ENCODE results near the gene CRTAC1.

CRTAC1 gene, protein sequence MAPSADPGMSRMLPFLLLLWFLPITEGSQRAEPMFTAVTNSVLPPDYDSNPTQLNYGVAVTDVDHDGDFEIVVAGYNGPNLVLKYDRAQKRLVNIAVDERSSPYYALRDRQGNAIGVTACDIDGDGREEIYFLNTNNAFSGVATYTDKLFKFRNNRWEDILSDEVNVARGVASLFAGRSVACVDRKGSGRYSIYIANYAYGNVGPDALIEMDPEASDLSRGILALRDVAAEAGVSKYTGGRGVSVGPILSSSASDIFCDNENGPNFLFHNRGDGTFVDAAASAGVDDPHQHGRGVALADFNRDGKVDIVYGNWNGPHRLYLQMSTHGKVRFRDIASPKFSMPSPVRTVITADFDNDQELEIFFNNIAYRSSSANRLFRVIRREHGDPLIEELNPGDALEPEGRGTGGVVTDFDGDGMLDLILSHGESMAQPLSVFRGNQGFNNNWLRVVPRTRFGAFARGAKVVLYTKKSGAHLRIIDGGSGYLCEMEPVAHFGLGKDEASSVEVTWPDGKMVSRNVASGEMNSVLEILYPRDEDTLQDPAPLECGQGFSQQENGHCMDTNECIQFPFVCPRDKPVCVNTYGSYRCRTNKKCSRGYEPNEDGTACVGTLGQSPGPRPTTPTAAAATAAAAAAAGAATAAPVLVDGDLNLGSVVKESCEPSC

DNA sequence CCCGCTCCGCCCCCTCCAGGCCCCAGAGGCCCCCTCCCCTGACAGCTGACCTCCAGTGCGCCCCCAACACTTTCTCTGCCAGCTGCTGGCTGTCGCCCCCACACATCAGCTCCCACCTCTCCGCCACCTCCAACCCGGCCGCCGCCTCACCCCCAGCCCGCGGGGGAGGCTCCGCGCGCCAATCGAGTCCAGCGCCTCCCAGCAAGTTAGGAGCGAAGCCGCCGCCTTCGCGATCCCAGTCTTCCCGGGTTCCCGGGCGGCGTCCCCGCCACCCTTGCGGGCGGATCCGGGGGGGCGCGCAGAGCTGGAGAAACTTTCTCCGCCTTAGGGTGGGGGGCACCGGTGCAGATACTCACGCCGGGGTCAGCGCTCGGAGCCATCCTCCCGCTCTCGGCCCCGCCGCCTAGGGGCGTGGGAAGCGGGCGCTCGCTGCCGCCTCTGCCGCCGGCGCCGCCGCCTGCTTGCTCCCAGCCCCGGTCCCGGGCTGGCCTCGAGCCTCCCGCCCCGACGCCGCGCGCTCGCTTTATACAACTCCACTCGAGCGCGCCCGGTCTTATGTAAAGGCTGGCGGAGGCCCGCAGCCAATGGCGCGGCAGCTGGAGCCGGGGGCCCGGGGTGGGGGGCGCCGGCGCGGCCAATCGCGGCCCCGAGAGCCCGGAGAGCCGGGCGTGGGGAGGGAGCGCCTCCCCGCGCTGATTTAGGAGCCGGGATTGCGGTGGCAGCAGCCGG lies at the start of gene CRTAC1:
CRTAC1 (minus strand) TSS at position 529 of the 729 bp plus-strand sequence; CDS start at position 380, 149 bp downstream.
- no peak for DNase-seq (ENCODE audit: low read depth)

DNA sequence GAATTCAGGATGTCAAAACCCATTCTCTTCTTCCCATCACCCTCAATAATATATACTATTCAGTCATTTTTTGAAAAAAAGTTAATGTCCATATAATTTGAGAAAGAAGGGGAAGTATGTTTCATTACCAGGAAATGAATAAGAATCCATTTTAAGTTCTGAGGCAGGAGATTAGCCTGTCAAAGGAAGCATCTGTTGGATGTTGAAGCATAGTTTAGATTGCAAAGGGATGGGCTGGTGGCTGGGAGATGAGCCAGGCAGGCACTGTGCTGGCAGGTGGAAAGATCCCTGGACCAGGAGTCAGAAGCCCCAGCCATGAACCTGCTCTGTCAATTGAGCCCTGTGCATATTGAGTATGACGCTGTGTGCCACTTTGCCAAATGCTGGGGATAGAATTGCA lies 48.4 kb upstream of the CRTAC1 start:
- DNase-seq (ENCODE audit: low read depth): no peak

DNA sequence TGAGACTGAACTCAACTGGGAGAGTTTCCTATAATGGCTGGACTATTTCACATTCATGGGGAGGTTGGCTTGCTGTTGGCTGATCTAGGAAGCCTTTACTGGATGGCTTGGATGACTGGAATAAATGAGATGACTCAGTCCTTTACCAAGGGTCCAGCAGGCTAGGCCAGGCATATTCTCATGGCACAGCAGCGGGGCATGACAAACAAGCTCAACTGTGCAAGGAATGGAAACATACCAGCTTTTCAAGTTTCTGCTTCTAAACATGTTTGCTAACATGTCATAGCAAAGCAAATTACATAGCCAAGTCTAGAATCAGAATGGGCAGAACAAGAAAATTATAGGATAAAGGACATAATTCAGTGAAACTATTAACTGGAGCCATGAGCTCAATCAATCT lies 46.8 kb upstream of the CRTAC1 start:
- no peak for DNase-seq (ENCODE audit: low read depth)

DNA sequence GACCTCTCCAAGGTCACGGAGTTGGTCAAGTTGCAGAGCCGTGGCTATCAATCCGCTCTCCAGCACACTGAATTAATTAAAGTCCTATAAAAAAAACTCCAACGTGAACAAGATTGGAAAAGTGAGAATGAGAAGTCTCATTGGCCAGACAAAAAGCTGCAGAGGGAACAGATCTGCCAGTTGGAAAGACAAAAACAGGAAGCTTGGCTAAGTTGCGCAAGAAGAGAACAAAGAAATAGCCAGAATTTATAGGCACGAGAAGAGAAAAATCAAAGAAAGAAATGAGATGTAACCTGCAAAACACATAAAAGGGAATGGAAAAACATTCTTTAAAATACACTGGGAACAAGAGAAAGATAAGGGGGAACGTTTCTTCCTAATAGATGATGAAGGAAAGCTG lies 45.7 kb upstream of the CRTAC1 start:
- no peak for DNase-seq (ENCODE audit: low read depth)

DNA sequence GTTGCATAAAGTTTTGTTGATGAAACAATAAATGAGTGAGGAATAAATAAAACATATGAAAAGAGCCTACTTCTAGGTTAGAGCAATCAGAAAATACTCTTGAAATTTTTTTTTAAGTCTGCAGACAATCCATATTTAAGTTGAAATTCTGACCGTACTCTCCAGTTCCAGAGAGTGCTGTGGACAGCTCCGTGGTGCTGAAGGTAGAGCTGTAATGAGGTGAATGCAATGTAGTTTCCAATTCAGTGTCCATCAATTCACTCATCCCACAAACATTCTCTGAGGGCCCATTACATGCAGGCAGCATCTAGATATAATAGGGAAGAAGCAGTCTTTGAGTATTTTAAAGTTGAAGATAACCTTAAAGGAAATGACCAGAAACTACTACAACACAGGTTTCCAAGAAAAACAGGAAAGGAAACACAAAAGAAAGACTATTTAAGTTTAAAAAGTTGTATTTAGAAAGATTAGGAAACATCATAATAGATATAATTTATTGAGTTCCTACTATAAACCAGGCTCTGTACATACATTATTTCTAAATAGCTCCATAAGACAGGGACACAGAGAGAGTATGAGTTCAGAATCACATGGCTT lies 44.0 kb upstream of the CRTAC1 start:
- DNase-seq (ENCODE audit: low read depth): no peak

DNA sequence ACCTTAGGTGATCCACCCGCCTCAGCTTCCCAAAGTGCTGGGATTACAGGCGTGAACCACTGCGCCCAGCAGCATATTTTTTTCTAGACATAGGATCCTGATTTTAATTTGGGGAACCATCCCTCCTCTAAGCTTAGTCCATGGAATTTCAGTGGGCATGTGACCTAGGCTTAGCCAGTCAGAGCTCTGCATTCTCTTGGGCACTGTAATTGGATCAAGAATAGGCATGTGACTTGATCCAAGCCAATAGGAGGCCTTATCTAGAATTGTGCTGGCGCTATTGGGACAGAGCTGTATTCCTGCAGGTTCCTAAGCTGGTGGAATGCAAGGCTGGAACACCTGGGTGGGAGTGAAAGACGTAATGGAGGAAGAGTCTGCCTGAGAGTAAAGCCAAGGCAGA lies 36.7 kb upstream of the CRTAC1 start:
- DNase-seq (ENCODE audit: low read depth): no peak

DNA sequence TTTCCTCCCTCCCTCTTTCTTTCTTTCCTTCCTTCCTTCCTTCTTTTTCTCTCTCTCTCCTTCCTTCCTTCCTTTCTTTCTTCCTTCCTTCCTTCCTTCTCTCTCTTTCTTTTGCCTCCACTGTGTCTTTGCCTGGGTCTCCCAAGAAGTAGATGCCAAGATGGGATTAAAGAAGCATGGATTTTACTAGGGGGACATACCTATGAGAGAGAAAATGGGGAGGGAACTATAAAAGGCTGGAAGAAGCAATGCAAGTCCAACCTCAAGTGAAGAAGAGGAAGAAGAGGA lies 33.3 kb upstream of the CRTAC1 start:
- DNase-seq (ENCODE audit: low read depth): no peak

DNA sequence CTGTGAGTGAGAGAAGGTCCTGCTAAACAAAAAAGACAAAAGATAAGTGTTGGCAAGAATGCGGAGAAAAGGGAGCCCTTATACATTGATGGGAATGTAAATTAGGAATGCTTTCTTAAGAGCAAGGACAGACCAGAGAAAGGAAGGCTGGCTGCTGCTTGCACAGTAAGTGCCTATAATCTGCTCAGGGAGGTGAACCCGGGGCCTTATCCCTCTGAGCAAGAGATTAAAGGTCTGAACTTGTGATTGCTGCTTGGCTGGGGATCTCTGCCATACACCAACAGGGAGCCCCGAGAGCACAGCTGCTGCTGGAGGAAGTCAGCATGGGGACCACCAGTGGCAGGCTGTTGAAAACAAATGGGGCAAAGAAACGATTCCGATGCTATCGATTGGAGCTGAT lies 32.0 kb upstream of the CRTAC1 start:
- DNase-seq (ENCODE audit: low read depth): no peak

DNA sequence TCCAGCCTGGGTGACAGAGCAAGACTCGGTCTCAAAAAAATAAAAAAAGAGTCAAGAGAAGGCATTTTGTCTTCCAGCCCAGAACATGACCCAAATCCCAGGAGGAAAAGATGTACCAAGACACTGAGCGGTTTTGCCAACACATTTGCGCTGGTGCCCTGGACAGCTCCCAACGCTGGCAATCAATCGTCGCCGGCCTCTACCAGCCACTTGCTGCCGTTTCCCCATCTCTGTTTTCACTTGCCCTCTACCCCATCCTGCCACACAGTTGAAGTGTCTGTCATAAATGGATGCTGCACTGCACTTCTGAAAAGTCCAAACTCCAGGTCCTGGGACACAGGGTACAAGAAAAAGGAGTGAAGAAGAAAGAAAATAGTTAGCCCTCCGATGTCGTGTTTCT lies 29.7 kb upstream of the CRTAC1 start:
- DNase-seq (ENCODE audit: low read depth): no peak

DNA sequence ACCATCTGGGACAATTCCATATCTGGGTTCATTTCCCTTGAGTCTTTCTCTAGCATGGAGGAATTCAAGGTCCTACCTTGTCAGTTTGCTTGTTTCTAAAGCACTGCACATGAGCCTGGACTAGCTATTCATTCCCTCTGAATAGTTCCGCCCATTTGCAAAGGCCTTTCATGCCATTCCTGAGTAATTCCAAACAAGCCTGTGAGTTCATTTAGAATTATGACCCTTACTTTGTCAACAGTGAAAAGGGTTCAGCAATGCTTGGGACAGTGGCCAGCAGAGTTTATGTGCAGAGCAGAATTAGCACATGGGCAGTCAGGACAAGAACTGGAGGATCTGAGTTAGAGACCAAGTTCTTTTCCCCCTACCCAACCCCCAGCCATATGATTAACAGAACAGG lies 27.9 kb upstream of the CRTAC1 start:
- no peak for DNase-seq (ENCODE audit: low read depth)

DNA sequence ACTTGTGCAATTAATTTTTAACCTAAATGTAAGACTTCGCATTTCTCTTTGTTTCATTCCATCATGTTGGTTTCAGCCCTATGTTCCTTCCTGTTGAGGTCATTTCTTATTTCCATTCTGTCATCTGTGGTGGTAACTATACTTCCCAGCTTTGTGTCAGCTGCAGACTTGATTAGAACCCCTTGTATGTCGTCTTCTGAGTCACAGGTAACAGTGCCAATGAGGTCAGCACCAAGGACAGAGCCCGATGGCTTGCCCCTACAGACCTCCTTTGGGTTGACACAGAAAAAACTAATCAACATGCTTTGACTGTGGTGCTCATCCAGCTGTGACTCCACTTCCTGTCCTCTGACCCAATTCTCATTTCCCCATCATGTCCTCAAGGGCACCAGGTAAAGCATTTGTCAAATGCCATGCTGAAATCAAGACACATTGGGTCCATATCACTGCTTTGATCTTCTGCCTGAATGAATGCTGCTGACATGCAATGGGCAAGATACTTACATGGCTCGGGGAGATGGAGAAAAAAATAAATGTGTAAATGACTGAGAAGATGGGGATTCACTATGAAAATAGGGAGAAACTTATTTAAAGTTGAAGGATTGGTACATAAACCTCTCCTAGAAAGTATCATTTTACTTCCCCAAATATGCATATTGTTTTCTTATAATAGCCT lies 25.6 kb upstream of the CRTAC1 start:
- no peak for DNase-seq (ENCODE audit: low read depth)

DNA sequence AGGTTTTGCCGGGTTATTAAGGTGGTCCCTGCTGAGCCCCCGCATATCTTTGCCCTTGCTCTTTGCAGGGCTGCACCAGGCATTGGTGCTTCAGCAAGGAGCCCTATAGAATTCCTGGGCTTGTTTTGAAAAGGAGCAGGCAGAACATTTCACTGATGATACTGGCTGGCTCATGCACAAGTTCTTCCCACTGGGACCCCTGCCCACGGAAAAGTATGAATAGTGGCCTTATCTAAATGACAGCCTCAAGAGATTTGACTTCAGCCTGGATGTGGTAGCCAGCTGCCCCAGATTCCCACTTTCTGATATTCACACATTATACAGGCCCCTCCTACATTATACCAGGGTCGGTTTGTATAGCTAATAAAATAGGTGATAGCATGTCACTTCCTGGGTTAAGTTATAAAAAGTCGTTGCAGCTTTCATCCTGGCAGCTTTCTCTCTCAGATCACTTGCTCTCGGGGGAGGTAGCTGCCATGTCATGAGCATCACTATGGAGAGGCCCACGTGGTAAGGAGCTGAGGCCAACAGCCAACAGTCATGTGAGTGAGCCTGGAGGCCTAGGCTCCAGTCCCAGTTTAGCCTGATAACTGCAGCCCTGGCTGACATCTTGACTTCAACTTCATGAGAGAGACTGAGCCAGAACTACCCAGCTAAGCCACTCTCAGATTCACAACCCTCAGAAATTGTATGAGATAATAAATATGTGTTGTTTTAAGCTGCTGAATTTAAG lies 16.8 kb upstream of the CRTAC1 start:
- DNase-seq (ENCODE audit: low read depth): no peak

DNA sequence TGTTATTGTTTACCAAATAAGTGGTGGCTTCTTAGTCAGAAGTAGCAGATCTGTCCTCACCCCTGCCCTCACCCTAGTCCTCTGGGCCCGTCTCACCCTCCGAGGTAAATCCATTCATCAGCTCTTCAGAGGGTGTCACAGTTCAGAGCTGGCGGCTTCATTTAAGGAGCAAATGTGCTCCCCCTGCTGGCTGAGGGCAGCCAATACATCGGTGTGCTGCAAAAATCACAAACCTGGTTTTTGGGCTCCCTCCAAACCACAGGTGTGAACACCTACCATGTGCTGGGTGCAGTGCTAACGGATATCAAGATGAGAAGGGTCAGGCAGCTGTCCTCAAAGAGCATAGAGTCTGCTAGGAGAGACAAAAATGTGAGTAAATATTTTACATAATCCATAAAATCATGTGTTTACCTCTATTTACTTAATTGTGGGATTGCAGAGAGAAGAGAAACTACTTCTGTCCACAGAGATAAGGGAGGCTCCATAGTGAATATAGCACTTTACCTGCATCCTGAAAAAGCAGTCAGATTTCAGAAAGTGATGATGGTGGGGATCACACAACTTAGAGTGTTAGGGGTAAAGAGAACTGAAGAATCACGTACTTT lies 15.5 kb upstream of the CRTAC1 start:
- peak; percentile 24 for DNase-seq (ENCODE audit: low read depth)

DNA sequence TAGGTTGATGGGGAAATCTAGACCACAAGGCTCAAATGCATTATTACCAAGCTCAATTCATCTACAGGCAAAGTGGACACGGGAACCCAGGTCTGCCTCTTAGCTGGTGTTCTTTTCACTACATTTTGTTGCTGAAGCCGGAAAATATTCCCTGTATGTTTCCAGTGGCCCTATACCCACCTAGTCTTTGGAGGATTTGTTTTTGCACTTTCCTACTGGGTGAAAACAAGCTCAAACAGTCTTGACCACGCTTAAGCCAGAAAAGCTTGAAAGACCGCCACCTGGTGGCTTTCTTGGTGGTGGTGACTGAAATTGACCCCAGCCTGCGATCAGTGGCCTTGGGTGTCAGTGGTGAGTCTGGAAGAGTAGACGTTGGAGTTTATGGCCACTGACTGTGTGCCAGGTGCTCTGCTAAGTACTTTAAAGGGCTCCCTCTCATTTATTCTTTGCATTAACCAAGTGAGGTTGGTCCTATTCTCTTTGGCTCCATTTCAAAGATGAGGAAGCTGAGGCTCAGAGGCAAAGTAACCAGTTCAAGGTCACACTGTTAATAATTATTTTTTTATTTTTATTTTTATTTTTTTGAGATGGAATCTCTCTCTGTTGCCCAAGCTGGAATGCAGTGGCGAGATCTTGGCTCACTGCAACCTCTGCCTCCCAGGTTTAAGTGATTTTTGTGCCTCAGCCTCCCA lies 11.1 kb upstream of the CRTAC1 start:
- no peak for DNase-seq (ENCODE audit: low read depth)

DNA sequence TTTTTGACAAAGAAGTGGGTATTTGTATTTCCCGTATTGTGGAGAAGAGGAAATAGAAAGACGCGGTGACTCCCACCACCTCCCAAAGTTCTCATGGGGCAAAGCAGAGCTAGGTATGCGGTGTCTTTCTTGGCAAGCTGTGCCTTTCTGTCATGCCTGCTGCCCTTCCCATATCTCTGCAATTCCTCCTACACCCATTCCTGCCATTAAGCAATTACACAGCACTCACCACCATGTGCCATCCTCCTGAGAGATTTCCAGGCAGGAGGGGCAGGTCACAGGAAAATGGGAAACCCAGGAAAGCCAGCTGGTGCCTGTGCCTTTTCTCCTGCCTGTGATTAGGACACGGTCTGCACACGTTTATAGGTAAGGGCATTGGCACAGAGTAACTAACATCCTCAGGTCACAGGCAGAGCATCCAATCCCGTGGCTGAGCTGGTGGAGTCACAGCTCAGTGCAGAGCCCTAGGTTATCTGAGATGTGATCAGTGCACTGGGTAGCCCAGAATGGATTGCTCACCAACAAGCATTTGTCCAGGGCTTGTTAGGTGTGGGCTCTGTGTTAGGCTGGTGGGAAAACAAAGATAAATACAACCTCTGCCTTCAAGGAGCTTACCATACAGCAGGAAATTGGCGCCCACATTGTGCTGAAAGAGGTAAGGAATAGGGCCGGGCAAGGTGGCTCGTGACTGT lies 9.4 kb upstream of the CRTAC1 start:
- no peak for DNase-seq (ENCODE audit: low read depth)

DNA sequence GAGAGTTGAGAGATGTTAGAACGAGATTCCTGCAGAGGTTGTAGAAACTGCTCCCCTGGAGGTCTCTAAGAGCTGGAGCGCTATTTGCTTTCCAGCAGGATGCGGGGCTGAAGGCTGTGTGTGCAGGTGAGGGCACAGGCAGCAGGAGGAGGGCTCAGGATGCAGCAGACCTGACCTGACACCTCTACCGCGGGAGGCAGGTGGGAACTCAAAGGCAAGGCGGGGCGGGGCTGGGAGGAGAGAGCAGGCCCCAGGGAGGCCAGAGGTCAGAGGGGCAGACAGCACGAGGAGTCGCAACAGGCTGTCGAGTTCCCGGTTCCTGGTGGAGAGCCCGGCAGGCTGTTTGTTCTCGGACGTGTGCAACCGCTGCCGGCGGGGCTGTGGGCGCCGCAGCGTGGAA lies 7.9 kb upstream of the CRTAC1 start:
- DNase-seq (ENCODE audit: low read depth): no peak

DNA sequence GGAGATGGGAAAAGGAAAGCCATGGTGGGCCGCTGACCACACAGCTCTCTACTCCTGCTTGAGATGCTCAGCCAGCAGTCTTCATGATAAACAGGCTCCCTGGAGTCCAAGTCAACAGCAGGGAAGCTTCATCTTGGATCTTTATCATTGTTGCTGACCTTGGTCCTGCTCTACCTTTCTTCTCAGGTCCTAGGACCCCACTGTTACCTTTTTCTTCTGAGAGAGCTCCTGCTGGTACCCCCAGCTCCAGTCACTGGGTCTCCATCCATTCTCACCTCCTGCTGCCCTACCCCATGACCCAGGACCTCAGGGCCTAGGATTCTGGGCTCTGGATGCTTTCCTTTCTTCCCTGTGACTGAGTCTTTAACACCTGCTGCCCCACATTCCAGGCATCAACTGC lies 5.2 kb upstream of the CRTAC1 start:
- DNase-seq (ENCODE audit: low read depth): no peak

DNA sequence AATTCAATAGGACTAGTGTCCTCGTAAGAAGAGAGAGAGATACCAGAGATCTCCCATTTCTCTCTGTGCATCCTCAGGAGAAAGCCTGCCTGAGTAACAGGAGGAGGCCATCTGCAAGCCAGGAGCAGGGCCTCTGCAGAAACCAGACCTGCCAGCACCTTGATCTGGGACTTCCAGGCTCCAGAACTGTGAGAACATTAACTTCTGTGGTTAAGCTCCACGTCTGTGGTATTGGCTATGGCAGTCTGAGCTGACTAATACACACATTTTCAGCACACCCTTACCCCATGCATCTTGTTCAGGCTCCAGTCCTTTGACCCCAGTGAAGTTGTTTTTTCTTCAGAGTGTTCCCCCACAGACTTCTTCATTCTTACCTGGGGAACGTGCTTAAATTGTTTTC lies 3.1 kb upstream of the CRTAC1 start:
- DNase-seq (ENCODE audit: low read depth): no peak

DNA sequence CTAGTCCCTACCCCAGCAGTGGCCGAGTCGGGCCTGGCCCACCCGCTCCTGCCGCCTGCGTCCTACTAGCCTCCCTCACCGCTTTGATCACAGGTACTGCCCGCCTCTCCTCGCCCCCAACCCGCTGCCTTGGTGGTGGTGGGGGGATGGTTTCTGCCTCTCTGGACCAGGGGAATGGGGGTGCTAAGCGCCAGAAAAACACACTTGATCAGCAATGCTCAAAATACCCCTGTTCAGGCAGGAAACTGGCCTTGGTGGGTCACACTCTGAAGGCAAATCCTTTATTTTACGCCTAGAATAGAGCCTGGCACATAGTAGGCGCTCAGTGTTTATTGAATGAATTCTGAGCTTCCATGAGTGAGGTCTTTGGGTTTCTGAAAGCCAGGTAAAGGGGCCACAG lies 1.0 kb upstream of the CRTAC1 start:
- no peak for DNase-seq (ENCODE audit: low read depth)

DNA sequence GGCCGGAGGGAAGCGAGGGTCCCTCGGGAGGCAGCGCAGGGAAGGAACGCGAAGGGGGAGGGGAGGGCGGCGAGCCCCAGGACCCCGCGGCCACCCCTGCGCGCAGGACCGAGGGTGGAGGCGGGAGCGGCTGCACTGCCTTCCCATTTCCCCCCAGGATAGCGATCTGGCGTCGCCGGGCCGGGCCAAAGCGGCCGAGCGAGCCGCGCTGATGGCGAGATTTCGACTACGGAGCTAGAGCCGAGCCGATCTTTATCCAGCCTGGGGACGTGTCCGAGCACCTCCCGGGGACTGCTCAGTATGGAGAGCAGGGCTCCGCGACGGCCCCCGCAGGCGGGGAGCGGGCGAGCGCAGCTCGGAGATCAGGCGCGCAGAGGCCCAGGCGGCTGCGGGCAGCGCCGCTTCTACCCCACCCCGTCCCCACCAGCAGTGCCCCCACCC lies 590 bp upstream of the CRTAC1 start:
- no peak for DNase-seq (ENCODE audit: low read depth)
